GM12874 (cell line): ENCODE data around the gene COL9A2.

Experiments used
- TF ChIP-seq, protein P1 (sequence below): IDR thresholded peaks from 2 replicates; pipeline ENCODE4 v1.5.1; 2011; ENCODE audit warnings: low read depth, mild to moderate bottlenecking, control low read depth, low read length, moderate library complexity; ENCODE audit not compliant: insufficient read depth

The COL9A2 gene

DNA sequence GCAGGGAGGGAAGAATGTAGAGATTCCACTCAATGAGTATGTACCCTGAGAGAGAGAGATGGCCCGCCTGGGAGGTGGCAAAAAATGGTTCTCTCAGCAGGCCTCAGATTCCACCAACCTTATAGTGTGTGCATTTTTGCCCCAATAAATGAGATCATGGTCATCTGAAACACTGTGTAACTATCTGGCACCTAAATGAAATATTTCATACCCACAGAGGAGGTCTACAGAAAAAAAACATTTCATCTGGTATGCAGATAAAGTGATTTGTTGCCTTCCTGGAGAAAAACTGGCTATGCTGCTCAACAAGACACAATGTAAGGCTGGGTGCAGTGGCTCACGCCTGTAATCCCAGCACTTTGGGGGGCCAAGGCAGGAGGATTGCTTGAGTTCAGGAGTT is 64.5 kb downstream of the COL9A2 start:
- TF ChIP-seq, protein P1, sequence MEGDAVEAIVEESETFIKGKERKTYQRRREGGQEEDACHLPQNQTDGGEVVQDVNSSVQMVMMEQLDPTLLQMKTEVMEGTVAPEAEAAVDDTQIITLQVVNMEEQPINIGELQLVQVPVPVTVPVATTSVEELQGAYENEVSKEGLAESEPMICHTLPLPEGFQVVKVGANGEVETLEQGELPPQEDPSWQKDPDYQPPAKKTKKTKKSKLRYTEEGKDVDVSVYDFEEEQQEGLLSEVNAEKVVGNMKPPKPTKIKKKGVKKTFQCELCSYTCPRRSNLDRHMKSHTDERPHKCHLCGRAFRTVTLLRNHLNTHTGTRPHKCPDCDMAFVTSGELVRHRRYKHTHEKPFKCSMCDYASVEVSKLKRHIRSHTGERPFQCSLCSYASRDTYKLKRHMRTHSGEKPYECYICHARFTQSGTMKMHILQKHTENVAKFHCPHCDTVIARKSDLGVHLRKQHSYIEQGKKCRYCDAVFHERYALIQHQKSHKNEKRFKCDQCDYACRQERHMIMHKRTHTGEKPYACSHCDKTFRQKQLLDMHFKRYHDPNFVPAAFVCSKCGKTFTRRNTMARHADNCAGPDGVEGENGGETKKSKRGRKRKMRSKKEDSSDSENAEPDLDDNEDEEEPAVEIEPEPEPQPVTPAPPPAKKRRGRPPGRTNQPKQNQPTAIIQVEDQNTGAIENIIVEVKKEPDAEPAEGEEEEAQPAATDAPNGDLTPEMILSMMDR: no peak

DNA sequence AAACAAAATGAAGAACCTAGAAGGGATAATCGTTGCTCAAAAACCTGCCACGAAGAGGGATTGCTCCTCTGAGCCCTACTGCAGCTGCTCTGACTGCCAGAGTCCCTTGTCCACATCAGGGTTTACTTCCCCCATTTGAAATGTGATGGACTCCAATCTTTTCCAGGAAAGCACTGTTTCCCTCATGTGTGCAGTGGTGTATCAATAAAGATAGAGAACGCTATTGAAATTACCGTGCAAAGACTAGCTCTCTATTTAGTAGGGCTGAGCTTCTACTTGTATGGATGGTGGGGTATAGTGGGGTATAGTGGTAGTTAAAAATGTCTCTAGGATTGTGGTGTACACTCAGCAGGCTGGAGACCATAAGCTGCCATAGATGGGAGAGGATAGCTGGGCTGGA is 65.6 kb downstream of the COL9A2 start:
- TF ChIP-seq, protein P1: no peak
